HepG2 (cell line): ENCODE data around the gene NIPAL1. TPM values are rescaled to one million over a fixed set of nuclear protein-coding genes. Genes with fewer than 3 reads are reported as not detected.

Source experiments
- ARNT2 ChIP-seq: sonication (generic); formaldehyde crosslinking; IDR thresholded peaks from 2 replicates; pipeline ENCODE4 v1.8.0; 2022; ENCODE audit warnings: mild to moderate bottlenecking, low read depth, missing genetic modification reagents, moderate library complexity
- ATM ChIP-seq: fragments of 450-650 bp; IDR thresholded peaks from 2 replicates; pipeline ENCODE4 v1.7.1; 2017; ENCODE audit warnings: mild to moderate bottlenecking, borderline replicate concordance
- ATRX ChIP-seq: sonication (generic); formaldehyde crosslinking; IDR thresholded peaks from 2 replicates; pipeline ENCODE4 v1.4.0; 2020; ENCODE audit warnings: missing genetic modification reagents, borderline replicate concordance
- BCL6 ChIP-seq: IDR thresholded peaks from 2 replicates; pipeline ENCODE4 v1.6.1; 2016; ENCODE audit warnings: missing genetic modification reagents, missing compliant biosample characterization
- GATA4 ChIP-seq: sonication (generic); IDR thresholded peaks from 2 replicates; pipeline ENCODE4 v1.6.1; 2016; ENCODE audit warnings: antibody characterized with exemption, low read depth, borderline replicate concordance
- GZF1 ChIP-seq: sonication (generic); formaldehyde crosslinking; IDR thresholded peaks from 2 replicates; pipeline ENCODE4 v1.5.1; 2020; ENCODE audit warnings: mild to moderate bottlenecking, missing genetic modification reagents
- HNRNPL ChIP-seq: fragments of 200-400 bp; formaldehyde crosslinking; IDR thresholded peaks from 2 replicates; pipeline ENCODE4 v1.6.1; 2017; ENCODE audit warnings: mild to moderate bottlenecking, low read depth, low read length
- ISX ChIP-seq: sonication (generic); formaldehyde crosslinking; conservative IDR thresholded peaks from 2 replicates; pipeline ENCODE4 v1.5.0; 2020; ENCODE audit warnings: missing genetic modification reagents
- MTA3 ChIP-seq: sonication (generic); formaldehyde crosslinking; IDR thresholded peaks from 2 replicates; pipeline ENCODE4 v1.4.0; 2020; ENCODE audit warnings: missing genetic modification reagents
- MZF1 ChIP-seq: sonication (generic); formaldehyde crosslinking; IDR thresholded peaks from 2 replicates; pipeline ENCODE4 v1.8.1; 2023; ENCODE audit warnings: mild to moderate bottlenecking, missing genetic modification reagents, borderline replicate concordance
- NR3C1 ChIP-seq: sonication (generic); formaldehyde crosslinking; IDR thresholded peaks from 2 replicates; pipeline ENCODE4 v1.4.0; 2020; ENCODE audit warnings: missing genetic modification reagents
- RAD51 ChIP-seq: fragments of 450-650 bp; IDR thresholded peaks from 2 replicates; pipeline ENCODE4 v1.6.1; 2016; ENCODE audit warnings: borderline replicate concordance
- SMARCC2 ChIP-seq: fragments of 450-650 bp; IDR thresholded peaks from 2 replicates; pipeline ENCODE4 v1.6.1; 2017; ENCODE audit warnings: antibody characterized with exemption, mild to moderate bottlenecking
- SP2 ChIP-seq: sonication (generic); formaldehyde crosslinking; IDR thresholded peaks from 2 replicates; pipeline ENCODE4 v1.5.1; 2020; ENCODE audit warnings: mild to moderate bottlenecking, missing genetic modification reagents
- SPEN ChIP-seq: sonication (generic); formaldehyde crosslinking; IDR thresholded peaks from 2 replicates; pipeline ENCODE4 v1.5.1; 2020; ENCODE audit warnings: low read depth, mild to moderate bottlenecking, missing genetic modification reagents
- XRCC5 ChIP-seq: fragments of 200-400 bp; formaldehyde crosslinking; optimal IDR thresholded peaks from 2 replicates; pipeline ENCODE3; 2017; ENCODE audit warnings: mild to moderate bottlenecking, low read length
- ZBTB37 ChIP-seq: sonication (generic); formaldehyde crosslinking; IDR thresholded peaks from 2 replicates; pipeline ENCODE4 v1.4.0; 2020; ENCODE audit warnings: mild to moderate bottlenecking, missing genetic modification reagents
- ZNF234 ChIP-seq: sonication (generic); formaldehyde crosslinking; conservative IDR thresholded peaks from 2 replicates; pipeline ENCODE4 v1.5.1; 2020; ENCODE audit warnings: mild to moderate bottlenecking, missing genetic modification reagents
- ZNF253 ChIP-seq: sonication (generic); formaldehyde crosslinking; IDR thresholded peaks from 2 replicates; pipeline ENCODE4 v1.8.0; 2022; ENCODE audit warnings: mild to moderate bottlenecking, missing genetic modification reagents, borderline replicate concordance
- ZNF274 ChIP-seq: sonication (generic); formaldehyde crosslinking; IDR thresholded peaks from 2 replicates; pipeline ENCODE4 v1.5.1; 2020; ENCODE audit warnings: mild to moderate bottlenecking, missing genetic modification reagents
- ZNF292 ChIP-seq: sonication (generic); formaldehyde crosslinking; IDR thresholded peaks from 2 replicates; pipeline ENCODE4 v1.8.1; 2022; ENCODE audit warnings: mild to moderate bottlenecking, low read depth, missing genetic modification reagents, borderline replicate concordance
- ZNF326 ChIP-seq: sonication (generic); formaldehyde crosslinking; IDR thresholded peaks from 2 replicates; pipeline ENCODE4 v1.4.0; 2020; ENCODE audit warnings: missing genetic modification reagents, borderline replicate concordance
- ZNF569 ChIP-seq: sonication (generic); formaldehyde crosslinking; IDR thresholded peaks from 2 replicates; pipeline ENCODE4 v1.5.0; 2020; ENCODE audit warnings: mild to moderate bottlenecking, missing genetic modification reagents, moderate library complexity, borderline replicate concordance
- ZNF7 ChIP-seq: IDR thresholded peaks from 2 replicates; pipeline ENCODE4 v1.6.1; 2016; ENCODE audit warnings: missing biosample characterization, missing genetic modification reagents
- ZNF781 ChIP-seq: sonication (generic); formaldehyde crosslinking; IDR thresholded peaks from 2 replicates; pipeline ENCODE4 v1.5.1; 2020; ENCODE audit warnings: borderline replicate concordance, mild to moderate bottlenecking, missing genetic modification reagents; ENCODE audit errors: not compliant biosample characterization
- ZNF850 ChIP-seq: sonication (generic); formaldehyde crosslinking; conservative IDR thresholded peaks from 2 replicates; pipeline ENCODE4 v1.9.0; 2021; ENCODE audit warnings: mild to moderate bottlenecking, missing genetic modification reagents
- polyA plus RNA-seq, 8 experiments: library from polyadenylated mRNA; depleted of rRNA in 3 of 8; stranded (reverse) in 7 of 8; unstranded in 1 of 8; fragments of >200 nt; fragmentation: Illumina TruSeq in 4 of 8; extraction: Trizol in 4 of 8; gene quantifications; 2 replicates each; pipeline versions ENCODE4 v1.2.1 to v1.2.3, GENCODE V29; 2011 to 2016; ENCODE audit warnings: low read depth in 4 of 8, missing spikeins in 1 of 8, mixed read lengths in 1 of 8; ENCODE audit not compliant: insufficient read depth in 1 of 8
- total RNA-seq, 5 experiments: library from RNA; depleted of rRNA; stranded (reverse); fragments of >200 nt; fragmentation: Illumina TruSeq; extraction: Trizol; gene quantifications; 2 replicates each; pipeline ENCODE4 v1.2.3, GENCODE V29; 2016; ENCODE audit warnings: low read depth in 1 of 5
- TF ChIP-seq, protein P1 (sequence below): IDR thresholded peaks from 2 replicates; pipeline ENCODE4 v1.6.1; 2018; ENCODE audit warnings: missing genetic modification reagents, mild to moderate bottlenecking, missing compliant biosample characterization
- TF ChIP-seq, protein P2 (sequence below): IDR thresholded peaks from 2 replicates; pipeline ENCODE4 v1.6.1; 2012; ENCODE audit warnings: low read length, improper control_type of control experiment

The NIPAL1 gene
- total and polyA plus RNA-seq, 2 of the 13 experiments (the other 11 are each of a cell fraction or from before 2014, with no cell fraction given), result 1.4 to 3.4 TPM

- TF ChIP-seq MTA3 (CRISPR knock-in tag) (no peak), MZF1 (no peak), SP2 (CRISPR knock-in tag) (no peak), ZNF253 (CRISPR knock-in tag) (no peak), ZNF781 (CRISPR knock-in tag) (no peak), SPEN (CRISPR knock-in tag) (no peak), ATM (no peak), ZNF292 (CRISPR knock-in tag) (peak; percentile 51; the same call in 1 of the 2 replicates), ZNF7 (CRISPR knock-in tag) (peak; percentile 96), ARNT2 (no peak), GATA4 (no peak), BCL6 (CRISPR knock-in tag) (0 out of 2 replicates have a peak, but pooled peaks have one; percentile 39), NR3C1 (no peak), ZNF850 (no peak), ZNF274 (CRISPR knock-in tag) (no peak), ZBTB37 (no peak), GZF1 (CRISPR knock-in tag) (no peak), ATRX (CRISPR knock-in tag) (no peak), XRCC5 (no peak), SMARCC2 (no peak), ZNF234 (CRISPR knock-in tag) (no peak), ZNF569 (no peak), HNRNPL (no peak), ZNF326 (CRISPR knock-in tag) (no peak), ISX (no peak), RAD51 (no peak)
- TF ChIP-seq, protein P1, sequence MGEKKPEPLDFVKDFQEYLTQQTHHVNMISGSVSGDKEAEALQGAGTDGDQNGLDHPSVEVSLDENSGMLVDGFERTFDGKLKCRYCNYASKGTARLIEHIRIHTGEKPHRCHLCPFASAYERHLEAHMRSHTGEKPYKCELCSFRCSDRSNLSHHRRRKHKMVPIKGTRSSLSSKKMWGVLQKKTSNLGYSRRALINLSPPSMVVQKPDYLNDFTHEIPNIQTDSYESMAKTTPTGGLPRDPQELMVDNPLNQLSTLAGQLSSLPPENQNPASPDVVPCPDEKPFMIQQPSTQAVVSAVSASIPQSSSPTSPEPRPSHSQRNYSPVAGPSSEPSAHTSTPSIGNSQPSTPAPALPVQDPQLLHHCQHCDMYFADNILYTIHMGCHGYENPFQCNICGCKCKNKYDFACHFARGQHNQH (CRISPR knock-in tag), result no peak
- TF ChIP-seq, protein P2, sequence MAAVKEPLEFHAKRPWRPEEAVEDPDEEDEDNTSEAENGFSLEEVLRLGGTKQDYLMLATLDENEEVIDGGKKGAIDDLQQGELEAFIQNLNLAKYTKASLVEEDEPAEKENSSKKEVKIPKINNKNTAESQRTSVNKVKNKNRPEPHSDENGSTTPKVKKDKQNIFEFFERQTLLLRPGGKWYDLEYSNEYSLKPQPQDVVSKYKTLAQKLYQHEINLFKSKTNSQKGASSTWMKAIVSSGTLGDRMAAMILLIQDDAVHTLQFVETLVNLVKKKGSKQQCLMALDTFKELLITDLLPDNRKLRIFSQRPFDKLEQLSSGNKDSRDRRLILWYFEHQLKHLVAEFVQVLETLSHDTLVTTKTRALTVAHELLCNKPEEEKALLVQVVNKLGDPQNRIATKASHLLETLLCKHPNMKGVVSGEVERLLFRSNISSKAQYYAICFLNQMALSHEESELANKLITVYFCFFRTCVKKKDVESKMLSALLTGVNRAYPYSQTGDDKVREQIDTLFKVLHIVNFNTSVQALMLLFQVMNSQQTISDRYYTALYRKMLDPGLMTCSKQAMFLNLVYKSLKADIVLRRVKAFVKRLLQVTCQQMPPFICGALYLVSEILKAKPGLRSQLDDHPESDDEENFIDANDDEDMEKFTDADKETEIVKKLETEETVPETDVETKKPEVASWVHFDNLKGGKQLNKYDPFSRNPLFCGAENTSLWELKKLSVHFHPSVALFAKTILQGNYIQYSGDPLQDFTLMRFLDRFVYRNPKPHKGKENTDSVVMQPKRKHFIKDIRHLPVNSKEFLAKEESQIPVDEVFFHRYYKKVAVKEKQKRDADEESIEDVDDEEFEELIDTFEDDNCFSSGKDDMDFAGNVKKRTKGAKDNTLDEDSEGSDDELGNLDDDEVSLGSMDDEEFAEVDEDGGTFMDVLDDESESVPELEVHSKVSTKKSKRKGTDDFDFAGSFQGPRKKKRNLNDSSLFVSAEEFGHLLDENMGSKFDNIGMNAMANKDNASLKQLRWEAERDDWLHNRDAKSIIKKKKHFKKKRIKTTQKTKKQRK, result no peak
Measured at GRCh38 chr4:48038666-48039065, 22.1 kb downstream of the NIPAL1 start (continued).
